HCT116 (cell line): ENCODE measurements around the gene ARVCF. TPM values are rescaled to one million over a fixed set of nuclear protein-coding genes. Genes with fewer than 3 reads are reported as not detected.

ENCODE experiments used
- ATAC-seq: fragments of 200-7000 bp; cut with Tn5 transposase; 2 replicates; pipeline ENCODE4 v1.9.1; 2020; ENCODE audit warnings: mild to moderate bottlenecking, moderate library complexity
- BruUV-seq: library from RNA; stranded (reverse); fragments of 400-500 nt; replicated peaks from 2 replicates; lab custom pipeline; 2021; lab: Mats Ljungman, UMichigan
- CTCF ChIA-PET: fragments of 300-600 bp; sonication (Branson Sonifier 250); formaldehyde crosslinking; loops from one replicate; lab custom pipeline; 2021; ENCODE audit warnings: antibody characterized with exemption; lab: Charles Lee
- POLR2A ChIA-PET: fragments of 300-600, 350-600 bp; sonication (Branson Sonifier 250); formaldehyde crosslinking; loops from one replicate; lab custom pipeline; 2021; ENCODE audit warnings: antibody characterized with exemption; lab: Charles Lee
- RAD21 ChIA-PET, 2 experiments: fragments of 300-600 bp; sonication (Branson Sonifier 250); formaldehyde crosslinking; loops; one replicate each; lab custom pipeline; 2023; ENCODE audit warnings: low total read pairs in 2 of 2; ENCODE audit not compliant: uncharacterized antibody in 2 of 2, unreplicated experiment in 2 of 2, low non-redundant PET in 1 of 2; lab: Charles Lee
- DNase-seq: peaks from one replicate; pipeline ENCODE4 v3.0.0-alpha.2; 2010; ENCODE audit warnings: low read depth, low spot score
- H2AFZ ChIP-seq: fragments of 200-600 bp; shearing (Covaris generic), sonication (generic); 2 replicates; pipeline ENCODE4 v1.6.1; 2017; ENCODE audit warnings: low read depth, mixed run types, mixed read lengths, antibody characterized with exemption, low read length; ENCODE audit not compliant: poor library complexity, severe bottlenecking
- H3K27ac ChIP-seq: 2 replicates; pipeline ENCODE4 v1.5.1; 2012; ENCODE audit warnings: low read depth, low read length
- H3K27me3 ChIP-seq: fragments of 200-600 bp; sonication (generic); 2 replicates; pipeline ENCODE4 v1.6.1; 2016; ENCODE audit warnings: mixed run types, low read length, mixed read lengths; ENCODE audit not compliant: insufficient read depth
- H3K36me3 ChIP-seq, 2 experiments: fragments of 200-500 bp in 1 of 2; fragments of 200-600 bp in 1 of 2; sonication (Bioruptor generic) in 1 of 2; sonication (generic) in 1 of 2; 2 replicates each; pipeline versions ENCODE4 v1.5.1 to v1.6.1; 2014 to 2016; ENCODE audit warnings: low read length in 2 of 2, inconsistent platforms in 1 of 2, mixed read lengths in 1 of 2, mixed run types in 1 of 2; ENCODE audit not compliant: insufficient read depth in 2 of 2, control insufficient read depth in 1 of 2
- H3K4me1 ChIP-seq, 2 experiments: fragments of 200-600 bp in 1 of 2; sonication (generic) in 1 of 2; 2 replicates each; pipeline versions ENCODE4 v1.5.1 to v1.6.1; 2012 to 2017; ENCODE audit warnings: low read length in 2 of 2, inconsistent platforms in 1 of 2, mild to moderate bottlenecking in 1 of 2, mixed read lengths in 1 of 2, mixed run types in 1 of 2, moderate library complexity in 1 of 2; ENCODE audit not compliant: insufficient read depth in 2 of 2, control insufficient read depth in 1 of 2
- H3K4me2 ChIP-seq: fragments of 200-600 bp; sonication (generic); 2 replicates; pipeline ENCODE4 v1.6.1; 2017; ENCODE audit warnings: mixed run types, low read length, mixed read lengths
- H3K4me3 ChIP-seq, 2 experiments: fragments of 200-600 bp in 1 of 2; sonication (generic) in 1 of 2; replicated peaks in 1 of 2; 2 replicates each; pipeline ENCODE4 v1.5.1; 2011 to 2016; ENCODE audit warnings: low read length in 2 of 2, control low read depth in 1 of 2, low read depth in 1 of 2, mild to moderate bottlenecking in 1 of 2, mixed read lengths in 1 of 2, mixed run types in 1 of 2
- H3K79me2 ChIP-seq: fragments of 200-600 bp; sonication (generic); 2 replicates; pipeline ENCODE4 v1.6.1; 2017; ENCODE audit warnings: mild to moderate bottlenecking, mixed run types, low read length, moderate library complexity, mixed read lengths; ENCODE audit not compliant: insufficient read depth
- H3K9ac ChIP-seq: fragments of 200-600 bp; sonication (generic); 2 replicates; pipeline ENCODE4 v1.6.1; 2016; ENCODE audit warnings: low read length, mixed read lengths
- H3K9me2 ChIP-seq: fragments of 200-600 bp; sonication (generic), shearing (Covaris generic); 2 replicates; pipeline ENCODE4 v1.6.1; 2017; ENCODE audit warnings: mixed run types, mild to moderate bottlenecking, moderate library complexity; ENCODE audit not compliant: insufficient read depth
- H3K9me3 ChIP-seq, 2 experiments: fragments of 200-500 bp in 1 of 2; fragments of 200-600 bp in 1 of 2; sonication (Bioruptor generic) in 1 of 2; sonication (generic) in 1 of 2; 2 replicates each; pipeline ENCODE4 v1.6.1; 2014 to 2017; ENCODE audit warnings: low read length in 2 of 2, mixed read lengths in 2 of 2, inconsistent platforms in 1 of 2, low read depth in 1 of 2, mild to moderate bottlenecking in 1 of 2, mixed run types in 1 of 2, moderate library complexity in 1 of 2; ENCODE audit not compliant: control insufficient read depth in 1 of 2, insufficient read depth in 1 of 2
- H4K20me1 ChIP-seq: fragments of 200-600 bp; sonication (generic), shearing (Covaris generic); 2 replicates; pipeline ENCODE4 v1.6.1; 2017; ENCODE audit warnings: mixed run types, mild to moderate bottlenecking, moderate library complexity; ENCODE audit not compliant: insufficient read depth
- CEBPB ChIP-seq: IDR thresholded peaks from 2 replicates; pipeline ENCODE4 v1.6.1; 2012; ENCODE audit warnings: low read depth
- ELF1 ChIP-seq: IDR thresholded peaks from 2 replicates; pipeline ENCODE4 v1.6.1; 2012; ENCODE audit warnings: low read depth, borderline replicate concordance
- EZH2 ChIP-seq: fragments of 200-600 bp; sonication (generic); IDR thresholded peaks from 2 replicates; pipeline ENCODE4 v1.6.1; 2017; ENCODE audit warnings: antibody characterized with exemption, mixed run types
- EZH2phosphoT487 ChIP-seq: fragments of 200-600 bp; IDR thresholded peaks from 2 replicates; pipeline ENCODE4 v1.6.1; 2018; ENCODE audit warnings: antibody characterized with exemption, borderline replicate concordance
- FOSL1 ChIP-seq: IDR thresholded peaks from 2 replicates; pipeline ENCODE4 v1.6.1; 2012; ENCODE audit warnings: low read depth
- JUND ChIP-seq: IDR thresholded peaks from 2 replicates; pipeline ENCODE4 v1.6.1; 2012
- POLR2A ChIP-seq: IDR thresholded peaks from 2 replicates; pipeline ENCODE4 v1.7.0; 2011; ENCODE audit warnings: borderline replicate concordance; ENCODE audit not compliant: insufficient read depth, insufficient read length; ENCODE audit errors: extremely low read depth
- POLR2AphosphoS5 ChIP-seq: IDR thresholded peaks from 2 replicates; pipeline ENCODE4 v1.6.1; 2011; ENCODE audit warnings: mild to moderate bottlenecking, low read depth, low read length, moderate library complexity
- RAD21 ChIP-seq: IDR thresholded peaks from 2 replicates; pipeline ENCODE4 v1.6.1; 2012; ENCODE audit warnings: low read depth, mild to moderate bottlenecking
- SP1 ChIP-seq: IDR thresholded peaks from 2 replicates; pipeline ENCODE4 v1.6.1; 2012; ENCODE audit warnings: low read depth
- SRF ChIP-seq: IDR thresholded peaks from 2 replicates; pipeline ENCODE4 v1.6.1; 2012; ENCODE audit warnings: low read depth
- YY1 ChIP-seq: IDR thresholded peaks from 2 replicates; pipeline ENCODE4 v1.6.1; 2011; ENCODE audit warnings: low read length, low read depth, moderate library complexity, mild to moderate bottlenecking; ENCODE audit not compliant: insufficient replicate concordance; ENCODE audit errors: extremely low read depth
- ZFX ChIP-seq: fragments of 450-650 bp; IDR thresholded peaks from 2 replicates; pipeline ENCODE4 v1.6.1; 2017
- intact Hi-C: fragments of 100-400 bp; cut with micrococcal nuclease; formaldehyde crosslinking; loops from 2 replicates; pipeline ENCODE4 v1.10.0; 2022
- total RNA-seq: library from RNA; stranded (reverse); gene quantifications from one replicate; pipeline ENCODE4 v1.2.1, GENCODE V29; 2021; ENCODE audit not compliant: unreplicated experiment
- TF ChIP-seq, protein P1 (sequence below): IDR thresholded peaks from 2 replicates; pipeline ENCODE4 v1.6.1; 2012
- TF ChIP-seq, protein P2 (sequence below): IDR thresholded peaks from 2 replicates; pipeline ENCODE4 v1.6.1; 2012

Gene ARVCF
- total RNA-seq, 1 experiment from 2014 or later: 42.8 TPM

GRCh38 chr22:19968450-19968891 lies 48.2 kb downstream of the ARVCF start:
- ChIA-PET CTCF (no interaction called here), POLR2A (no interaction called here)
- Histone ChIP-seq H3K9ac (no peak overlapping the region), H3K9me2 (no peaks in the 10 kb centered on the region), H3K27me3 (no peaks in the 10 kb centered on the region), H3K4me2 (no peak overlapping the region), H3K4me1 (peaks cover 9 to 20% of the 10 kb centered on the region in 2 experiments), H3K27ac (no peak overlapping the region), H3K36me3 (peaks cover 12 to 24% of the 10 kb centered on the region in 2 experiments; a peak in 3 of 4 replicates)
- BruUV-seq: no TSS peak
- DNase-seq (no peak), ATAC-seq (no peak)
- intact Hi-C loops: loop anchor here (10.0 kb wide), 1 partner anchor 146 kb away; the partner anchor contains the start of genes RANBP1 and TRMT2A
- TF ChIP-seq, protein P1, sequence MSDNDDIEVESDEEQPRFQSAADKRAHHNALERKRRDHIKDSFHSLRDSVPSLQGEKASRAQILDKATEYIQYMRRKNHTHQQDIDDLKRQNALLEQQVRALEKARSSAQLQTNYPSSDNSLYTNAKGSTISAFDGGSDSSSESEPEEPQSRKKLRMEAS: no peak
- TF ChIP-seq FOSL1 (no peak), SP1 (no peak), SRF (no peak), ZFX (no peak), POLR2AphosphoS5 (no peak; the same call in 1 of the 2 replicates), YY1 (no peak), CEBPB (no peak), EZH2phosphoT487 (no peak), POLR2A (no peak), RAD21 (no peak), ELF1 (no peak), JUND (no peak), EZH2 (no peak)
- TF ChIP-seq, protein P2, sequence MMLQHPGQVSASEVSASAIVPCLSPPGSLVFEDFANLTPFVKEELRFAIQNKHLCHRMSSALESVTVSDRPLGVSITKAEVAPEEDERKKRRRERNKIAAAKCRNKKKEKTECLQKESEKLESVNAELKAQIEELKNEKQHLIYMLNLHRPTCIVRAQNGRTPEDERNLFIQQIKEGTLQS: no peak
- TF ChIP-seq, all 23 proteins: peak for 0
- Histone ChIP-seq H2AFZ (no peak overlapping the region), H3K79me2 (no peaks in the 10 kb centered on the region), H4K20me1 (no peaks in the 10 kb centered on the region), H3K4me3 (no peak overlapping the region), H3K9me3 (no peaks in the 10 kb centered on the region)
- RAD21 ChIA-PET: no interaction called here
